HG03064 (cell line): ENCODE data around the gene TMEM26.

Source experiments
- ATAC-seq: cut with Tn5 transposase; IDR thresholded peaks from one replicate; pipeline ENCODE4 v1.9.1; 2021; ENCODE audit warnings: low read depth; ENCODE audit not compliant: unreplicated experiment

The TMEM26 gene

DNA sequence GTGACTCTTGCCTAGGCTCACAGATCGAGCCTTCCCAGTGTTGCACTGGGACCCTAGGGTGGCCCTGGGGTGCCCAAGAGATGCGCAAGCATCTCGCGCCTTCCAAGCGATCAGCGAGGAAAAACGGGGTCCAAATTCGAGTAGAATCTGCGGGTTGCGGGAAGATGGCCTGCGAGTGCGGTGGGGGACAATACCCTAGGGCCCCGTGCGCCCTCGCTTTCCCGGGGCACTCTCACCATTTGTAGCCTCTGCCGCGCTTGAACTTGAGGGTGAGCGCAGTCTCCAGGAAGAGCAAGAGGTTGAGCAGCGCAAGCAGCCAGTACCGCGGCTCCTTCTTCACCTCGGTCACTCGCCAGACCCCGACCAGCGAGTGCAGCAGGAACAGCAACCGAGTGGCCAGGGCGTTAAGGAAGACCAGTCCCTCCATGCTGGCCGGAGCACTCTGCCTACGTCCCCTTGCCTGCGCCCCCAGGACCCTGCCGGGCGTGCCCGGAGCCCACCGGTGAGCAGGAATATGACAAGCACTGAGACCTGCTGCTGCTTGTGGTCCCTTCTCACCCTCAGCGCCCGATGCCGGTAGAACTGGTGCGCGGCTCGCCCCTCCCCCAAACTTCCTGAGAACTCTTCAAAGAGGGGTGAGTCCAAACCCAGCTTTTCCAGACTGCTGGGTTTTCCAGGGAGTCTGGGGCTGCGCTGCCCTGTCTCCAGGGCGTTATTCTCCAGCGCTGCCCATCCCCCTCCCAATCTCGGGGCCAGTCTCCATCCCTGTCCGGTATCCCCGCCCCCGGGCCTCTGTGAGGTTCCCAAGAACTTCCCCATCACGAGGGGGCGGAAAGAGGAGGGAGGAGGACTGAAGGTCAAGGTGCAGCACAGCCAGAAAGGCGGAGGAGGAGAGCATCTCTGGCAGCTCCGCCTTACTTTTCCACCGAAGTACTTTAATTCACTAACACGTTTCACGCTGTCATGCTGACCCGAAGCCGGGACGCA lies at the start of gene TMEM26:
TMEM26 (minus strand) TSS at position 727 of the 987 bp plus-strand sequence; CDS start at position 427, 300 bp downstream.
- no peak for ATAC-seq

DNA sequence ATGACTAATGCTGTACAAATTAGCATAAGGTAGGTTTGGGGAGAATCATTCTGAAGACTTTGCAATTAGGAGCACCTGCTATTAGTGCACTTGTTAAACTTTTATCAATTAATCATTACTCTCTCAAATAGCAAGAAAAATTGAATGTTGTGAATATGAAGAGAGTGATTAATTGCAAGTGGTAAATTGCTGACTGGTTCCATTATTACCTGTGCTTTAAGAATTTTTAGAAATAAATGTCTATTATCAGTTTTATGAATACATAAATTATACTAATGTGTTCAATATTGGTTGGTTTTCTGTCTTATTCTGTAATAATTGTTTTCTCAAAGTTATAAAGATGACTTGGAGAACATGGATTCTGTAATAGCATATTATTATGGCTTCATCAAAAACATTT lies 47.3 kb upstream of the TMEM26 start:
- no peak for ATAC-seq

DNA sequence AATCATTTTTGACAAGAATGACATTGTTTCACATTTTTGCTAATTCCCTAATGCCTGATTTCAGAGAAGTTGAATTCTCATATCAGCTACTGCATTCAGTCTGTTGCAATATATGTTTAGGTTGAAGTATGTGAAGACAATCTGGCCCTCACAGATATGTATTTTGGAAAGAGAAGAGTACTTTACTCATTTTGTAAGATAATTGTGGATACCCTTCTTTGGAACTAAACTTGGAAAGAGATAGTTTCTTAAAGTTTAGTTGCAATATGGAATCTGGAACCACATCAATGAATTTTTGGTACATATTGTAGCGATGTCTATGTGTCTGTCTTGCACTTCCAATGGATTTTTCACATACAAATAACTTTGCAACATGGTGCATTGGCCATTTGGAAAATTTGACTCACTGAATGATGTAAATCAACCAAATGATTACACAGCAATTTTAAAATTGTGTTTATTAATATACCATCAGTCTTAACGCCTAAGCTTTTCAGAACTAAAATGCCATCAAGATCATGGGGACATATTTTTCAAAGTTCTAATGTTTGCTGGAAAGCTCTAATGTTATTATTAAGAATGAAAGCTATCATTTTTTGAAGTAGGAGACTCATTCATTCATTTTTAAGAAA lies 39.3 kb upstream of the TMEM26 start:
- ATAC-seq: no peak

DNA sequence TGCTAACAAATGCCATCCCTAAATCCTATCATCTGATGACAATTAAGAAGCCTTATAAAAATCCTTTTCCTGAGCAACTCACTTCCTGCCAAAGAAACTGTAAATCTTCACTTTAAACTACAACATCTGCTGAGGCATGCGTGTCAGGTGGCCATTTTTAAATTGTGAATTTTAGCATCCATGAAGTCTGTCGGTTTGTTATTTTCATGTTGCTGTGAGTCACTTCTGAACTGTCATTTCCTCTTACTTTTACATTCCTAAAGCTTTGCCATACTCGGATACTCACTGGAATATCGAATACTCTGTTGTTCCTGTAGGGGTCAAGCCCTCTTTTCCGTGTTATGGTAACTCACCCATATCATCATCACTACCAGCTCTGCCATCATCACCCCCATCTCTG lies 34.3 kb upstream of the TMEM26 start:
- ATAC-seq: no peak

DNA sequence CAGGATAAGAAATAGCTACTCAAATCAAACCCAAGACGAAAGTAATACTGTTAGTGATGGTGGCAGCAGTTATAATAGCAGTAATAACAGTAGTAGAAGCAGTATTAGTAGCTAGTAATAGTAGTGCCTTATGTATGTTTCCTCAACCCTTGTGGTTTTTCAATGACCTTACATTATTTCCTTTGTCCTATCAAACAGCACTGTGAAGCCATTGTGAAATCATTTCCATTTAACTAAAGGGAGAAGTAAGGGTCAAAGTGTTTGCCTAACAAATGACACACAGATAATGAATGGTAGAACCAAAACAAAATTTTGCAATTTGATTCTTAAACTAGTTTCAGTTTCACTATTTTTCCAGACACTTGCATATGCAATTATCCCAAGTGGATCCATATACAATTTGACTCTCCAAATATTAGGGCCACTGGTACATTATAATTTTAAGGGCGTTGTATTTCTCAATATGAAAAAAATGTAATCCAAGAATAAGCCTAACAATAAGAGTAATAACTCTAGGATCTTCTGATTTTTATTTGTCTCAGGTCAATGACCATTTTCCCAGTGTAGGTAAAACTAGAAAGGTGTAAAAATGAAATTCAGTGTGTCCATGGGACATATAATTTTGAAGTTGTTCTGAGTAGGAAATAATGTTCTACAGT lies 33.7 kb upstream of the TMEM26 start:
- ATAC-seq: no peak

DNA sequence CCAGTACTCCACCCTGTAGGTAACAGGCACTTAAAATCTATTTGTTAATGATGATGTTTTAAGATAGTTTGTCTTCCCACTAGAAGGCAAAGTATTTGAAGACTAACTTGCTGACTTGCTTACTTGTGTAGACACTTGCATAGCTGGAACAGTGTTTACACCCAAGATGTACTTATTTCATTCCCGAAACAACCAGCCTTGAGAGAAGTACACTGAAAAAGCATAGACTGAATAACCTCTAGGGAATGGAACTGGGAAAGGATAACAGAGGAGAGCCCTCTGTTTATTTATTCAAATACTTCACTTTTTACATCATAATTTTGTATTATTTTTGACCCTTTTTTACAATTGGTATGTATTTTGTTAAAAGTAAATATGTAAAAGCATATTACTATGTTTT lies 33.1 kb upstream of the TMEM26 start:
- ATAC-seq: no peak

GRCh38 chr10:61481597-61481996 lies 28.4 kb upstream of the TMEM26 start:
- ATAC-seq: no peak

GRCh38 chr10:61480208-61480607 lies 27.0 kb upstream of the TMEM26 start:
- ATAC-seq: no peak

GRCh38 chr10:61478621-61479312 lies 25.6 kb upstream of the TMEM26 start:
- ATAC-seq: no peak

GRCh38 chr10:61477451-61477850 lies 24.3 kb upstream of the TMEM26 start:
- no peak for ATAC-seq

DNA sequence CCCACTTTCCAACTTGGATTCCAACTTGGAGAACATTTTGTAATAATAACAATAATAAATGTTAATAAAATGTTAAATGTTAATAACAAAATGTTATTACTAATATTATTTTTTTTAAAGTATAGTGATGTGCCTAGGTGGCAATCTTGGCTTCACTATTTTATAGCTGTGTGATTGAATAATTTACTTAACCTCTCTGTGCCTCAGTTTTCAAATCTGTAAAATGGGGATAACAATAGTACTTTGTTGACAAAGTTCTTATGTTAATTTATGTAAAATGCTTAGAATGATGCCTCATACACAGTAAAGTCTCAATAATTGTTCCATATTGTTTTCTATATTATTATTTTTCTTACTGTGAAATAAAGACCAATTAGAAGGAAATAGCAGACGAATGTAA lies 23.3 kb upstream of the TMEM26 start:
- no peak for ATAC-seq

GRCh38 chr10:61475449-61475873 lies 22.3 kb upstream of the TMEM26 start:
- ATAC-seq: no peak

DNA sequence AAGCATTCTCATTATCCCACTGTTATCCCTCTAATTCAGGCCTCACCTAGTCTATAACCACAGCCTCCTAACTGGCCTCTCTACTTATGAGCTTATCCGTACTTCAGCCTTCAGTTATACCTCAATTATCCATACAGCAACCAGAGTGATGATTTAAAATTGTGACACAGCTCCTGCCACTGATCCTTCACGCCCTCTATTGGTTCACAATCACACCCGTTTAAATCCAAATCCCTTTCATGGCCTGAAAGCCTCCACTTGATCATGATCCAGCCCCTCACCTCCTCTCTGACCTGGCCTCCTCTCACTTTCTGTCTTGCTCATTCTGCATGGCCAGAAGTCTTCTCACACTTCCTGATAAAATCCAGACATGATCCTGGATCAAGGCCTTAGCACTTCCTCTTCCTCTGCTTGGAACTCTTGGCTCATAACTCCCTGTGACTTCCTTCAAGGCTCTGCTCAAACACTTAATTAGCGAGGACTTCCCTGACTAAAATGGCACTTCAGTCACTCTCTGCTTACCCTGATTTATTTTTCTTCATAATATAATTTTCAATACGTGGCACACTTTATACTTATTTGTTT lies 19.0 kb upstream of the TMEM26 start:
- no peak for ATAC-seq

DNA sequence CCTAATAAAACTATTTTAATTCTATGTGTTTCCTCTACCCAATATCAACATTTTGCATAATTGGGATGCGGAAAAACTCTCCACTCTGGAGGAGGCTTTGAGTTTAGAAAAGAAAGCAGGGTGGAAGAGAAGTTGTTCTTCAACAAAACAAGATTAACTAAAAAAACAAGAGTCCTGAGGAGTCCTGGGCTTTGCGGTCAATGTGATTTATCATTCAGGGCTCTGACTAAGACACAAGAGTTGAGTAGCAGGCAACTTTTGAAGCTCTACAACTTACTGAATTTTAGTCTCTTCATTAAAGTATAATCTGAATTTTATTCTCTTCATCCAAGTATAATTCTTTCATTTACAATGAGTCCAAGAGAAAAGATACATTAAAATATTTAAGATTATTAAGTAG lies 18.3 kb upstream of the TMEM26 start:
- no peak for ATAC-seq

DNA sequence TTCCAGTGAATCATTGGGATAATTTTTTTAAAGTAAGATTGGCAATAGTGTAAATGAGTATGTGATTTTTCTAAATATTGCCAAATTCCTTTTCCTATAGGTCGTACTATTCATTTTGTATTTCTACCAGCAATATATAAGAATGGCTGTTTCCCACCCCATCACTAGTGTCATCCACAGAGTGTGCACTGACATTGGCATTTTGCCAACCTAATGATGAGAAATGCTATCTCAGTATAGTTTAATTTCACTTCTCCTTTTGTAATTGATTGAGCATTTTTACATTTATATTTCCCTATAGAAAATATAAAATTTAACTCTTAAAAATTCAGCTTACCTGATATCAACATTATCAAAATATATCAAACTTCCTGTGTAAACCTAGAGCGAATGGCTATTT lies 17.6 kb upstream of the TMEM26 start:
- no peak for ATAC-seq

DNA sequence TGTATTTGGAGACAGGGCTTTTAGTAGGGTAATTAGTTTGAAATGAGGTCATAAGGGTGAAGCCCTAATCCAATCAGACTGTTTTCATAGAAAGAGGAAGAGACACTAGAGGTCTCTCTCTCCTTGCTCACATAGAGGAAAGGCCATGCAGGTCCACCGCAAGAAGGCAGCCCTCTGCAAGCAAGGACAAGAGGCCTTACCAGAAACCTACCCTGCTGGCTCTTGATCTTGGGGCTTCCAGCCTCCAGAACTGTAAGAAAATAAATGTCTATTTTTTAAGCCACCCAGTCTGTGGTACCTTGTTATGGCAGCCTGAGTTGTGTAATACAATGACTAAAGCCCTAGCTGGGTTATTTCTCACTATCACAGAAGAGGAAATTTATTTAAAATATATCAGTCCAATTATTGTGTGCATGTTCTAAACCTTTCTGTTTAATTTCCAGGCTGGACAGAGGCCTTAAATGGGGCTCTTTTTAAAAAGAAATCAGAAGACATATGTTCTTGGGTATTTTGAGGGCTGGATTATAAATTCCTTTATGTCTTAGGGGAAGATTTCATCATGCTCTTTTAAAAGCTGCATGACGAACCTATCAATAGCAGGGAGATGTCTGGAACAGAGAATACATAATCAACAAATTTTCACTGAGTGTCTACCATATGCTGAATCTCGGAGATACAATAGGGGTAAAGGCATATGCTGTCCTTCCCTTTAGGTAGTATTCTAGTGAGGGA lies 12.9 kb upstream of the TMEM26 start:
- no peak for ATAC-seq

DNA sequence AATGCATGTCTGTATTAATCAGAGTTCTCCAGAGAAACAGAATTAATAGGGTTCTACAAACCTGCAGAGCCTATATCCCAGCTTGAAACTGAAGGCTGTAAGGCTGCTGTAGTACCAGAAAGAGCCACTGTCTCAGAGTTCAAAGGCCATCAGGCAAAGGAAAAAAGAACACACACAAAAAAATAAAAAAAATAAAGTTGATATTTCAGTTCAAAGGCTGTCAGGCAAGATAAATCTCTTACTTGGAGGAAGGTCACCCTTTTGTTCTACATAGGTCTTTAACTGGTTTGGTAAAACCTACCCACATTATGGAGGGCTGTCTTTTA lies 12.0 kb upstream of the TMEM26 start:
- ATAC-seq: no peak

- ATAC-seq: no peak
Observed at GRCh38 chr10:61464461-61465170, 11.4 kb upstream of the TMEM26 start.
